ENCODE data around the gene MDM4. TPM values are rescaled to one million over a fixed set of nuclear protein-coding genes. Genes with fewer than 3 reads are reported as not detected.
"Not testable (repeated sequence)": the region's sequence is repeated elsewhere in the genome, so short reads cannot be mapped to it uniquely, and the experiment has no call there.

Gene MDM4
- total RNA-seq, 1 donor from 2014 or later, result 127 TPM

- Mint-ChIP-seq H3K9me3 (ENCODE audit: low read depth) (no peaks in the 10 kb centered on the region), H3K27me3 (no peaks in the 10 kb centered on the region), H3K4me1 (ENCODE audit: low read depth) (peaks cover 2% of the 10 kb centered on the region), H3K27ac (no peak overlapping the region), H3K36me3 (ENCODE audit: insufficient read depth) (peaks cover under 1% of the 10 kb centered on the region), H3K4me3 (ENCODE audit: low read depth) (no peak overlapping the region)
- TF ChIP-seq, protein P1, sequence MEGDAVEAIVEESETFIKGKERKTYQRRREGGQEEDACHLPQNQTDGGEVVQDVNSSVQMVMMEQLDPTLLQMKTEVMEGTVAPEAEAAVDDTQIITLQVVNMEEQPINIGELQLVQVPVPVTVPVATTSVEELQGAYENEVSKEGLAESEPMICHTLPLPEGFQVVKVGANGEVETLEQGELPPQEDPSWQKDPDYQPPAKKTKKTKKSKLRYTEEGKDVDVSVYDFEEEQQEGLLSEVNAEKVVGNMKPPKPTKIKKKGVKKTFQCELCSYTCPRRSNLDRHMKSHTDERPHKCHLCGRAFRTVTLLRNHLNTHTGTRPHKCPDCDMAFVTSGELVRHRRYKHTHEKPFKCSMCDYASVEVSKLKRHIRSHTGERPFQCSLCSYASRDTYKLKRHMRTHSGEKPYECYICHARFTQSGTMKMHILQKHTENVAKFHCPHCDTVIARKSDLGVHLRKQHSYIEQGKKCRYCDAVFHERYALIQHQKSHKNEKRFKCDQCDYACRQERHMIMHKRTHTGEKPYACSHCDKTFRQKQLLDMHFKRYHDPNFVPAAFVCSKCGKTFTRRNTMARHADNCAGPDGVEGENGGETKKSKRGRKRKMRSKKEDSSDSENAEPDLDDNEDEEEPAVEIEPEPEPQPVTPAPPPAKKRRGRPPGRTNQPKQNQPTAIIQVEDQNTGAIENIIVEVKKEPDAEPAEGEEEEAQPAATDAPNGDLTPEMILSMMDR (IDR thresholded peaks at IDR 0.05; ENCODE audit: unreplicated experiment), result no peak
- no peak for DNase-seq (ENCODE audit: low spot score, unreplicated experiment)
Observed at GRCh38 chr1:204511366-204511765, 4.8 kb upstream of the MDM4 start.

- Mint-ChIP-seq H3K4me3 (ENCODE audit: low read depth) (no peak overlapping the region), H3K4me1 (ENCODE audit: low read depth) (peaks cover 2% of the 10 kb centered on the region), H3K27ac (no peak overlapping the region), H3K27me3 (no peaks in the 10 kb centered on the region), H3K36me3 (ENCODE audit: insufficient read depth) (peaks cover 3% of the 10 kb centered on the region), H3K9me3 (ENCODE audit: low read depth) (no peaks in the 10 kb centered on the region)
- DNase-seq (ENCODE audit: low spot score, unreplicated experiment), result no peak
- TF ChIP-seq, protein P1 (IDR thresholded peaks at IDR 0.05; ENCODE audit: unreplicated experiment), result no peak
Observed at GRCh38 chr1:204513117-204513716, 3.0 kb upstream of the MDM4 start.

GRCh38 chr1:204514828-204515227, 1.4 kb upstream of the MDM4 start:
- Mint-ChIP-seq H3K4me1 (ENCODE audit: low read depth) (peaks cover 3% of the 10 kb centered on the region), H3K4me3 (ENCODE audit: low read depth) (no peak overlapping the region), H3K27me3 (no peaks in the 10 kb centered on the region)

DNA sequence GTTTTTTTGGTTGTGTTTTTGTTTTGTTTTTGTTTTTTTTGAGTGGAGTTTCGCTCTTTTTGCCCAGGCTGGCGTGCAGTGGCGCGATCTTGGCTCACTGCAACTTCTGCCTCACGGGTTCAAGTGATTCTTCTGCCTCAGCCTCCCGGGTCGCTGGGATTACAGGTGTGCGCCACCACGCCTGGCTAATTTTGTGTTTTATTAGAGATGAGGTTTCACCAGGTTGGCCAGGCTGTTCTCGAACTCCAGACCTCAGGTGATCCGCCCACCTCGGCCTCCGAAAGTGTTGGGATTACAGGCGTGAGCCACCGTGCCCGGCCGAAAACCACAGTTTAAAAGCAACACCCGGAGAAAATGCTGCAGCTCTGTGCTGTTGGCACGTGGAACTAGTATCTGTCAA, 1.2 kb downstream of the MDM4 start:
- not testable (repeated sequence) for H3K27me3 Mint-ChIP-seq; DNase-seq (ENCODE audit: low spot score, unreplicated experiment); H3K4me1 Mint-ChIP-seq (ENCODE audit: low read depth); H3K4me3 Mint-ChIP-seq (ENCODE audit: low read depth); H3K9me3 Mint-ChIP-seq (ENCODE audit: low read depth); H3K27ac Mint-ChIP-seq
- peaks cover 15% of the 10 kb centered on the region for H3K36me3 Mint-ChIP-seq (ENCODE audit: insufficient read depth)

More at GRCh38 chr1:204514828-204515227, 1.4 kb upstream of the MDM4 start:
- Mint-ChIP-seq H3K27ac (no peak overlapping the region), H3K36me3 (ENCODE audit: insufficient read depth) (peaks cover 6% of the 10 kb centered on the region), H3K9me3 (ENCODE audit: low read depth) (no peaks in the 10 kb centered on the region)
- TF ChIP-seq, protein P1 (IDR thresholded peaks at IDR 0.05; ENCODE audit: unreplicated experiment), result no peak
- DNase-seq (ENCODE audit: low spot score, unreplicated experiment), result no peak

DNA sequence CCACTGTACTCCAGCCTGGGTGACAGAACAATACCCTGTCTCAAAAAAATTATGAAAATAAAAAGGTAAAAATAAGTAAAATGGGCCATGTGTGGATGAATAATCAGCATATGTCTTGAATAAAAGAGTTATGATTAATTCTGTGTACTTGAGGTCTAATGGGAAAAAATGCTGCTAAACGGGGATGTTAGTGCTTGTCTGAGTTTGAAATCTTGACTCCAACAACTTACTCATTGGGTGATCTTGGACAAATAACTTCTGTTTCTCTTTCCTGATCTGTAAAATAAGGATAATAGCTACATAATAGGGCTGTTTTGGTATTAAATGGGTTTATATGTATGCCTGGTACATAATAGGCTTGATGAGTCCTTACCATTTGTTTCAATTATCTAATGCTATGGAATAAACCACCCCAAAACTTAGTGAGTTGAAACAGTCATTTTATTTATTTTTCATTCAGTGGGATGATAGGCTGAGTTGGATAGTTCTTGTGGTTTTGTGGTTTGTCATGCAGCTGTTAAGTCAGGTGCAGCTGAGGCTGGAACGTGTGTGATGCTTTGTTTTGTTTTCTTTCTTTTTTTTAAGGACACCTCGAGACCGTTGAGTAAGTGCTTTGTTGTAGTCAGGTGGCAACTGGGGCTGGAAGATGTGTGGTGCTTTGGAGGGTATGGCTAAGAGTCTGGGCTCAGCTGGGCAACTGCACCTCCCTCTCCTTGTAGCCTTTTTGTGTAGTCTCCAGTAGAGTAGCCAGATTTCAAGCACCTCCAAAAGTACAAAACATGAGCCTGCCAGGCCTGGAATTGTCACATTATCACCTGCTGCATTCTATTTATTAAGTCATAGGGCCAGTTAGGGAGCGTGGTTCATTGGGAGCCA, 4.9 kb downstream of the MDM4 start:
- H3K9me3 Mint-ChIP-seq (ENCODE audit: low read depth), result no peaks in the 10 kb centered on the region
- TF ChIP-seq, protein P1 (IDR thresholded peaks at IDR 0.05; ENCODE audit: unreplicated experiment), result no peak
- no peak overlapping the region for H3K4me3 Mint-ChIP-seq (ENCODE audit: low read depth)
- DNase-seq (ENCODE audit: low spot score, unreplicated experiment), result no peak
- H3K27me3 Mint-ChIP-seq, result no peaks in the 10 kb centered on the region
- H3K27ac Mint-ChIP-seq, result peak overlapping the region; percentile 33
- peaks cover 14% of the 10 kb centered on the region for H3K4me1 Mint-ChIP-seq (ENCODE audit: low read depth)
- peaks cover 28% of the 10 kb centered on the region for H3K36me3 Mint-ChIP-seq (ENCODE audit: insufficient read depth)

DNA sequence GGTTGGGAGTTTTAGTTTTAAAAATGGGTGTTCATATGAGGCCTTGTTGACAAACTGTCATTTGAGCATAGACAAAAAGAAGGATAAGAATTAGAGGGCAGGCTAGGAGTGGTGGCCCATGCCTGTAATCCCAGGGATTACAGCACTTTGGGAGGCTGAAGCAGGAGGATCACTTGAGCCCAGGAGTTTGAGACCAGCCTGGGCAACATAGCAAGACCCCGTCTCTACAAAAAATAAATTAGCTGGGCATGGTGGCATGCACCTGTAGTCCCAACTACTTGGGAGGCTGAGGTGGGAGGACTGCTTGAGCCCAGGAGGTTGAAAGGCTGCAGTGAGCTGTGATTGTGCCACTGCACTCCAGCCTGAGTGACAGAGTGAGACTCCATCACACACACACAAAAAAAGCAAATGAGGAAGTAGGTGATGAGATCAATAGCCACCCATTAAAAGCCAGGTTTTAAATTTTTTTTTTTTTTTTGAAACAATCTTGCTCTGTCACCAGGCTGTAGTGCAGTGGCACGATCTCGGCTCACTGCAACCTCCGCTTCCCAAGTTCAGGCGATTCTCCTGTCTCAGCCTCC, 5.8 kb downstream of the MDM4 start:
- DNase-seq (ENCODE audit: low spot score, unreplicated experiment); H3K27me3 Mint-ChIP-seq; H3K4me3 Mint-ChIP-seq (ENCODE audit: low read depth); H3K9me3 Mint-ChIP-seq (ENCODE audit: low read depth); H3K27ac Mint-ChIP-seq: not testable (repeated sequence)
- Mint-ChIP-seq H3K4me1 (ENCODE audit: low read depth) (peaks cover 14% of the 10 kb centered on the region), H3K36me3 (ENCODE audit: insufficient read depth) (peaks cover 28% of the 10 kb centered on the region)

Measured in progenitor cell of endocrine pancreas (in vitro differentiated cells).